Measurements from ENCODE around the gene HTT.

Gene HTT

GRCh38 chr4:3118312-3118711, 43.8 kb downstream of the HTT start:
- no peak for TF ChIP-seq CTCF (conservative IDR thresholded peaks at IDR 0.05)
- peak overlapping the region; percentile 97 for H3K27ac ChIP-seq

- no peak for TF ChIP-seq CTCF (conservative IDR thresholded peaks at IDR 0.05)
- H3K27ac ChIP-seq = peak overlapping the region; percentile 97
Measured at GRCh38 chr4:3119464-3119863, 45.0 kb downstream of the HTT start.

- H3K27ac ChIP-seq = peak overlapping the region; percentile 97
- no peak for TF ChIP-seq CTCF (conservative IDR thresholded peaks at IDR 0.05)
Measured at GRCh38 chr4:3121110-3121509, 46.6 kb downstream of the HTT start.

GRCh38 chr4:3121596-3121995, 47.1 kb downstream of the HTT start:
- H3K27ac ChIP-seq = peak overlapping the region; percentile 97
- no peak for TF ChIP-seq CTCF (conservative IDR thresholded peaks at IDR 0.05)

GRCh38 chr4:3122081-3122563, 47.6 kb downstream of the HTT start:
- peak overlapping the region; percentile 97 for H3K27ac ChIP-seq
- TF ChIP-seq CTCF (conservative IDR thresholded peaks at IDR 0.05) = no peak

- no peak for TF ChIP-seq CTCF (conservative IDR thresholded peaks at IDR 0.05)
- peak overlapping the region; percentile 97 for H3K27ac ChIP-seq
Measured at GRCh38 chr4:3123181-3123671, 48.7 kb downstream of the HTT start.

GRCh38 chr4:3124070-3124767, 49.7 kb downstream of the HTT start:
- TF ChIP-seq CTCF (conservative IDR thresholded peaks at IDR 0.05) = no peak
- peak overlapping the region; percentile 97 for H3K27ac ChIP-seq
